MCF 10A (cell line): ENCODE measurements around the gene SCGB1D2. TPM values are rescaled to one million over a fixed set of nuclear protein-coding genes. Genes with fewer than 3 reads are reported as not detected.
A peak's percentile ranks its signal among the peaks of the same experiment; 100 is the strongest.

Experiments
- BruUV-seq: library from RNA; stranded (reverse); fragments of 400-500 nt; replicated peaks from 2 replicates; lab custom pipeline; 2021; lab: Mats Ljungman, UMichigan
- CTCF ChIA-PET: fragments of 300-600 bp; sonication (Branson Sonifier 250); formaldehyde crosslinking; extraction: SDS; loops from one replicate; lab custom pipeline; 2021; ENCODE audit warnings: antibody characterized with exemption, inconsistent platforms; lab: Yijun Ruan, JAX
- POLR2A ChIA-PET: fragments of 300-600, 350-650 bp; sonication (Branson Sonifier 250); formaldehyde crosslinking; extraction: SDS; loops from one replicate; lab custom pipeline; 2020; ENCODE audit warnings: antibody characterized with exemption, inconsistent platforms; lab: Yijun Ruan, JAX
- DNase-seq: peaks from one replicate; pipeline ENCODE4 v3.0.0-alpha.2; 2018; ENCODE audit not compliant: unreplicated experiment
- H3K27ac Mint-ChIP-seq: one replicate; pipeline ENCODE4 v1.8.0; 2022; ENCODE audit warnings: mild to moderate bottlenecking, low read depth, mixed read lengths; ENCODE audit not compliant: unreplicated experiment
- H3K27me3 Mint-ChIP-seq: one replicate; pipeline ENCODE4 v1.8.0; 2022; ENCODE audit warnings: mixed read lengths; ENCODE audit not compliant: insufficient read depth, unreplicated experiment
- H3K36me3 Mint-ChIP-seq: one replicate; pipeline ENCODE4 v1.8.0; 2022; ENCODE audit warnings: mild to moderate bottlenecking, moderate library complexity, mixed read lengths; ENCODE audit not compliant: insufficient read depth, unreplicated experiment
- H3K4me1 Mint-ChIP-seq: one replicate; pipeline ENCODE4 v1.8.0; 2022; ENCODE audit warnings: mixed read lengths; ENCODE audit not compliant: insufficient read depth, unreplicated experiment
- H3K4me3 Mint-ChIP-seq: one replicate; pipeline ENCODE4 v1.8.0; 2022; ENCODE audit warnings: mild to moderate bottlenecking, moderate library complexity, mixed read lengths; ENCODE audit not compliant: unreplicated experiment
- H3K9me3 Mint-ChIP-seq: one replicate; pipeline ENCODE4 v1.8.0; 2022; ENCODE audit warnings: mixed read lengths; ENCODE audit not compliant: unreplicated experiment
- intact Hi-C: fragments of 100-400 bp; cut with micrococcal nuclease; formaldehyde crosslinking; loops from 2 replicates; pipeline ENCODE4 v1.14.1; 2022
- total RNA-seq: library from RNA; stranded (reverse); gene quantifications from 2 replicates; pipeline ENCODE4 v1.2.3, GENCODE V29; 2022
- TF ChIP-seq, protein P1 (sequence below): fragments of 200-600 bp; IDR thresholded peaks from one replicate; pipeline ENCODE4 v1.8.0; 2022; ENCODE audit warnings: antibody characterized with exemption, mild to moderate bottlenecking; ENCODE audit not compliant: unreplicated experiment

The SCGB1D2 gene
- total RNA-seq, 1 experiment from 2014 or later = not detected

- no peak for DNase-seq
- H3K9me3 Mint-ChIP-seq = no peaks in the 10 kb centered on the region
- H3K36me3 Mint-ChIP-seq = no peaks in the 10 kb centered on the region
- no peak overlapping the region for H3K4me3 Mint-ChIP-seq
- intact Hi-C loops = no loop called here
- ChIA-PET POLR2A (interaction anchor here (0.6 kb wide), 1 partner anchor 56 kb away, joined by 4 read pairs; no protein-coding TSS in a partner anchor), CTCF (interaction anchor here (0.9 to 3.7 kb wide), 5 partner anchors 8 to 139 kb away, joined by 3 to 23 read pairs (median 3); no protein-coding TSS in a partner anchor)
- BruUV-seq = no TSS peak
- H3K27me3 Mint-ChIP-seq = peaks cover 55% of the 10 kb centered on the region
- TF ChIP-seq, protein P1, sequence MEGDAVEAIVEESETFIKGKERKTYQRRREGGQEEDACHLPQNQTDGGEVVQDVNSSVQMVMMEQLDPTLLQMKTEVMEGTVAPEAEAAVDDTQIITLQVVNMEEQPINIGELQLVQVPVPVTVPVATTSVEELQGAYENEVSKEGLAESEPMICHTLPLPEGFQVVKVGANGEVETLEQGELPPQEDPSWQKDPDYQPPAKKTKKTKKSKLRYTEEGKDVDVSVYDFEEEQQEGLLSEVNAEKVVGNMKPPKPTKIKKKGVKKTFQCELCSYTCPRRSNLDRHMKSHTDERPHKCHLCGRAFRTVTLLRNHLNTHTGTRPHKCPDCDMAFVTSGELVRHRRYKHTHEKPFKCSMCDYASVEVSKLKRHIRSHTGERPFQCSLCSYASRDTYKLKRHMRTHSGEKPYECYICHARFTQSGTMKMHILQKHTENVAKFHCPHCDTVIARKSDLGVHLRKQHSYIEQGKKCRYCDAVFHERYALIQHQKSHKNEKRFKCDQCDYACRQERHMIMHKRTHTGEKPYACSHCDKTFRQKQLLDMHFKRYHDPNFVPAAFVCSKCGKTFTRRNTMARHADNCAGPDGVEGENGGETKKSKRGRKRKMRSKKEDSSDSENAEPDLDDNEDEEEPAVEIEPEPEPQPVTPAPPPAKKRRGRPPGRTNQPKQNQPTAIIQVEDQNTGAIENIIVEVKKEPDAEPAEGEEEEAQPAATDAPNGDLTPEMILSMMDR = no peak
- H3K27ac Mint-ChIP-seq = no peak overlapping the region
- no peaks in the 10 kb centered on the region for H3K4me1 Mint-ChIP-seq
These were observed 944 bp upstream of the SCGB1D2 start for GRCh38 chr11:62241095-62241494.

GRCh38 chr11:62245271-62245753 lies 3.3 kb downstream of the SCGB1D2 start:
- intact Hi-C loops = no loop called here

GRCh38 chr11:62251698-62252097 lies 9.7 kb downstream of the SCGB1D2 start:
- TF ChIP-seq, protein P1 = no peak
- no TSS peak for BruUV-seq
- Mint-ChIP-seq H3K4me3 (no peak overlapping the region), H3K27ac (no peak overlapping the region), H3K4me1 (no peaks in the 10 kb centered on the region), H3K9me3 (peaks cover 14% of the 10 kb centered on the region), H3K36me3 (no peaks in the 10 kb centered on the region), H3K27me3 (peaks cover 32% of the 10 kb centered on the region)
- DNase-seq = no peak
- ChIA-PET CTCF (interaction anchor here (1.5 kb wide), 1 partner anchor 59 kb away, joined by 4 read pairs; no protein-coding TSS in a partner anchor), POLR2A (no interaction called here)
- intact Hi-C loops = no loop called here

More at GRCh38 chr11:62245271-62245753, 3.3 kb downstream of the SCGB1D2 start:
- peak; percentile 34 for DNase-seq
- H3K36me3 Mint-ChIP-seq = no peaks in the 10 kb centered on the region
- peaks cover 54% of the 10 kb centered on the region for H3K27me3 Mint-ChIP-seq
- H3K4me3 Mint-ChIP-seq = no peak overlapping the region
- TF ChIP-seq, protein P1 = peak; percentile 16
- POLR2A ChIA-PET = interaction anchor here (0.6 kb wide), 1 partner anchor 24 kb away, joined by 3 read pairs; no protein-coding TSS in a partner anchor
- H3K9me3 Mint-ChIP-seq = no peaks in the 10 kb centered on the region
- no TSS peak for BruUV-seq
- CTCF ChIA-PET = no interaction called here
- no peaks in the 10 kb centered on the region for H3K4me1 Mint-ChIP-seq
- no peak overlapping the region for H3K27ac Mint-ChIP-seq

- ChIA-PET POLR2A (no interaction called here), CTCF (interaction anchor here (0.8 kb wide), 2 partner anchors 64 to 425 kb away, joined by 3 read pairs; partner anchors contain the start of gene SCGB1D1)
- intact Hi-C loops = no loop called here
- Mint-ChIP-seq H3K4me3 (no peak overlapping the region), H3K36me3 (no peaks in the 10 kb centered on the region), H3K9me3 (peaks cover 14% of the 10 kb centered on the region), H3K27ac (no peak overlapping the region), H3K27me3 (peaks cover 32% of the 10 kb centered on the region), H3K4me1 (no peaks in the 10 kb centered on the region)
- no peak for DNase-seq
- TF ChIP-seq, protein P1 = no peak
- no TSS peak for BruUV-seq
These were observed 12.0 kb downstream of the SCGB1D2 start for GRCh38 chr11:62253999-62254542.
